Measurements from ENCODE around the gene LIPF.

GRCh38 chr10:88728107-88728763, 64.0 kb downstream of the LIPF start:
- TF ChIP-seq POLR2A (IDR thresholded peaks at IDR 0.05; ENCODE audit: low read length) (no peak), GATA1 (IDR thresholded peaks at IDR 0.05; ENCODE audit: low read depth, low read length) (no peak)

Data from erythroblast (primary cell).